Testis (tissue), 5 donors: ENCODE data around the gene PARP14. TPM values are rescaled to one million over a fixed set of nuclear protein-coding genes. Genes with fewer than 3 reads are reported as not detected.
A peak's percentile ranks its signal among the peaks of the same experiment; 100 is the strongest.

Experiments
- DNase-seq: peaks from one replicate; pipeline ENCODE4 v3.0.0-alpha.2; 2019
- H3K27ac ChIP-seq, 2 donors: fragments of 200-600 bp; sonication (generic); one replicate each; pipeline ENCODE4 v1.5.1; 2019
- H3K27me3 ChIP-seq: fragments of 200-600 bp; sonication (generic); one replicate; pipeline ENCODE4 v1.5.1; 2019
- H3K36me3 ChIP-seq: fragments of 200-600 bp; sonication (generic); one replicate; pipeline ENCODE4 v1.5.1; 2017; ENCODE audit warnings: low read depth; ENCODE audit errors: missing control alignments
- H3K4me1 ChIP-seq: fragments of 200-600 bp; sonication (generic); one replicate; pipeline ENCODE4 v1.5.1; 2019
- H3K4me3 ChIP-seq, 2 donors: fragments of 200-600 bp; sonication (generic); one replicate each; pipeline ENCODE4 v1.5.1; 2017 to 2019
- H3K9me3 ChIP-seq: fragments of 200-600 bp; sonication (generic); one replicate; pipeline ENCODE4 v1.5.1; 2017
- POLR2A ChIP-seq: fragments of 450-650 bp; IDR thresholded peaks from one replicate; pipeline ENCODE4 v1.6.1; 2017; ENCODE audit warnings: antibody characterized with exemption, mild to moderate bottlenecking, moderate library complexity
- WGBS, 2 donors: methylation state at CpG; one replicate each; pipeline ENCODE4 v1.1.5; 2018; 5-methylcytosine and 5-hydroxymethylcytosine counted together
- intact Hi-C: fragments of 100-400 bp; cut with DNase I; formaldehyde crosslinking; loops from one replicate; pipeline ENCODE4 v1.15.1; 2023; ENCODE audit warnings: low total_unique reads
- long read RNA-seq, 2 donors: transcript quantifications; one replicate each; lab custom pipeline, GENCODE V29; 2026
- polyA plus RNA-seq: library from polyadenylated mRNA; stranded (reverse); fragments of 350-450 nt; fragmentation: Illumina TruSeq; extraction: RNeasy Lipid Tissue Mini Kit (QIAGEN cat#74804); gene quantifications from one replicate; pipeline ENCODE4 v1.2.3, GENCODE V29; 2014; ENCODE audit warnings: low read depth, low replicate concordance; ENCODE audit not compliant: insufficient read depth
- total RNA-seq, 2 donors: library from RNA; depleted of rRNA; stranded (reverse); fragments of >200 nt; gene quantifications; one replicate each; pipeline ENCODE4 v1.2.3, GENCODE V29; 2016
- TF ChIP-seq, protein P1 (sequence below), 3 experiments: fragments of 450-650 bp in 2 of 3; fragments of 200-600 bp in 1 of 3; sonication (generic) in 1 of 3; IDR thresholded peaks; one replicate each; pipeline ENCODE4 v1.5.1; 2016 to 2019; ENCODE audit warnings: antibody characterized with exemption in 3 of 3, mild to moderate bottlenecking in 2 of 3, moderate library complexity in 1 of 3

The PARP14 gene, protein sequence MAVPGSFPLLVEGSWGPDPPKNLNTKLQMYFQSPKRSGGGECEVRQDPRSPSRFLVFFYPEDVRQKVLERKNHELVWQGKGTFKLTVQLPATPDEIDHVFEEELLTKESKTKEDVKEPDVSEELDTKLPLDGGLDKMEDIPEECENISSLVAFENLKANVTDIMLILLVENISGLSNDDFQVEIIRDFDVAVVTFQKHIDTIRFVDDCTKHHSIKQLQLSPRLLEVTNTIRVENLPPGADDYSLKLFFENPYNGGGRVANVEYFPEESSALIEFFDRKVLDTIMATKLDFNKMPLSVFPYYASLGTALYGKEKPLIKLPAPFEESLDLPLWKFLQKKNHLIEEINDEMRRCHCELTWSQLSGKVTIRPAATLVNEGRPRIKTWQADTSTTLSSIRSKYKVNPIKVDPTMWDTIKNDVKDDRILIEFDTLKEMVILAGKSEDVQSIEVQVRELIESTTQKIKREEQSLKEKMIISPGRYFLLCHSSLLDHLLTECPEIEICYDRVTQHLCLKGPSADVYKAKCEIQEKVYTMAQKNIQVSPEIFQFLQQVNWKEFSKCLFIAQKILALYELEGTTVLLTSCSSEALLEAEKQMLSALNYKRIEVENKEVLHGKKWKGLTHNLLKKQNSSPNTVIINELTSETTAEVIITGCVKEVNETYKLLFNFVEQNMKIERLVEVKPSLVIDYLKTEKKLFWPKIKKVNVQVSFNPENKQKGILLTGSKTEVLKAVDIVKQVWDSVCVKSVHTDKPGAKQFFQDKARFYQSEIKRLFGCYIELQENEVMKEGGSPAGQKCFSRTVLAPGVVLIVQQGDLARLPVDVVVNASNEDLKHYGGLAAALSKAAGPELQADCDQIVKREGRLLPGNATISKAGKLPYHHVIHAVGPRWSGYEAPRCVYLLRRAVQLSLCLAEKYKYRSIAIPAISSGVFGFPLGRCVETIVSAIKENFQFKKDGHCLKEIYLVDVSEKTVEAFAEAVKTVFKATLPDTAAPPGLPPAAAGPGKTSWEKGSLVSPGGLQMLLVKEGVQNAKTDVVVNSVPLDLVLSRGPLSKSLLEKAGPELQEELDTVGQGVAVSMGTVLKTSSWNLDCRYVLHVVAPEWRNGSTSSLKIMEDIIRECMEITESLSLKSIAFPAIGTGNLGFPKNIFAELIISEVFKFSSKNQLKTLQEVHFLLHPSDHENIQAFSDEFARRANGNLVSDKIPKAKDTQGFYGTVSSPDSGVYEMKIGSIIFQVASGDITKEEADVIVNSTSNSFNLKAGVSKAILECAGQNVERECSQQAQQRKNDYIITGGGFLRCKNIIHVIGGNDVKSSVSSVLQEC (N-terminal part only)
- total RNA-seq (10 to 100 TPM; 11.3 to 18.2 TPM), polyA plus RNA-seq (8.8 TPM)
- long read RNA-seq, donor 1, partial matches to known transcripts: 0 of 5 reads
- long read RNA-seq, donor 1, other reads (novel, unspliced or antisense): 5 of 5 reads
- long read RNA-seq, donor 2: 0 reads

DNA sequence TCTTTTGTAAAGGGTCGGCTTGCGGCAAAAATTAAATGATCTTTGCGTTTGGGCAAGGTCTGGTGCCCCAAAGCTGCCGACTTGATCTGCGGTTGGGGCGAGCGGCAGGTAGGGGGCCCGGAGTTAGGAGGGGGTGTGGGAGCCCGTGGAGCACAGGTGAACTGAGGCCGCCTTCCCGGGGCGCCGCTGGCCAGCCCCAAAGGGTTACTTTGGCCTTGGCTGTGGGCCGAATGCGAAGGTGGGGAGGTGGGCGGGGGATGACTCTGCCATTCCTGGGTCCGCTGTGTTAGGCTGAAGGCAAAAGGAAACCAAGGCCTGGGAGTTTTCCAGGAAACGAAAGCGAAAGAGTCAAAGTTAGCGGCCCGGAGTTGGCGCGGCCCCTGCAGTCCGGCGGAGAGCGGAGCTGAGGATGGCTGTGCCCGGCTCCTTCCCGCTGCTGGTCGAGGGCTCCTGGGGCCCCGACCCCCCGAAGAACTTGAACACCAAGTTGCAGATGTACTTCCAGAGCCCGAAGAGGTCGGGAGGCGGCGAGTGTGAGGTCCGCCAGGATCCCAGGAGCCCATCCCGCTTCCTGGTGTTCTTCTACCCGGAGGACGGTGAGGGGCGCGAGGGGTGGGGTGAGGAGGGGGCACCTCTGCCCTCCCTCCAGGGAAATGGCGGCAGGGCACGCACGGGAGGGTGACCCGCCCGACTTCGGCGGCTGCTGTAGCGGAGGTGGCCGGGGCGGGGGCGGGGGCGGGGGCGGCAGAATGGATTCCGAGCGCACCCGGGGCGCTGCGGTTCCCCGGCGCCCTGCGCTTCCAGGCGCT is at the start of gene PARP14:
Gene PARP14 (plus strand): TSS at position 365 of the 809 bp plus-strand sequence. CDS start 45 bp downstream, at position 410.
- H3K4me1 ChIP-seq: peaks cover 24% of the 10 kb centered on the region
- WGBS, 2 donors: 0 to 1% methylated on average over 52 to 53 of the region's 63 CpGs
- peak within 1 kb of the TSS; percentile 88 to 90 for H3K4me3 ChIP-seq
- peak within 1 kb of the TSS; percentile 96 to 97 for H3K27ac ChIP-seq
- intact Hi-C loops: loop anchor here (5.0 kb wide), 1 partner anchor 118 kb away; the partner anchor contains the start of genes DTX3L and PARP9
- H3K36me3 ChIP-seq: no peaks in the 10 kb centered on the region
- H3K9me3 ChIP-seq: no peaks in the 10 kb centered on the region
- DNase-seq: peak; percentile 64
- no peaks in the 10 kb centered on the region for H3K27me3 ChIP-seq
- no peak for TF ChIP-seq POLR2A
- TF ChIP-seq, protein P1, sequence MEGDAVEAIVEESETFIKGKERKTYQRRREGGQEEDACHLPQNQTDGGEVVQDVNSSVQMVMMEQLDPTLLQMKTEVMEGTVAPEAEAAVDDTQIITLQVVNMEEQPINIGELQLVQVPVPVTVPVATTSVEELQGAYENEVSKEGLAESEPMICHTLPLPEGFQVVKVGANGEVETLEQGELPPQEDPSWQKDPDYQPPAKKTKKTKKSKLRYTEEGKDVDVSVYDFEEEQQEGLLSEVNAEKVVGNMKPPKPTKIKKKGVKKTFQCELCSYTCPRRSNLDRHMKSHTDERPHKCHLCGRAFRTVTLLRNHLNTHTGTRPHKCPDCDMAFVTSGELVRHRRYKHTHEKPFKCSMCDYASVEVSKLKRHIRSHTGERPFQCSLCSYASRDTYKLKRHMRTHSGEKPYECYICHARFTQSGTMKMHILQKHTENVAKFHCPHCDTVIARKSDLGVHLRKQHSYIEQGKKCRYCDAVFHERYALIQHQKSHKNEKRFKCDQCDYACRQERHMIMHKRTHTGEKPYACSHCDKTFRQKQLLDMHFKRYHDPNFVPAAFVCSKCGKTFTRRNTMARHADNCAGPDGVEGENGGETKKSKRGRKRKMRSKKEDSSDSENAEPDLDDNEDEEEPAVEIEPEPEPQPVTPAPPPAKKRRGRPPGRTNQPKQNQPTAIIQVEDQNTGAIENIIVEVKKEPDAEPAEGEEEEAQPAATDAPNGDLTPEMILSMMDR (IDR thresholded peaks at IDR 0.05): no peak

DNA sequence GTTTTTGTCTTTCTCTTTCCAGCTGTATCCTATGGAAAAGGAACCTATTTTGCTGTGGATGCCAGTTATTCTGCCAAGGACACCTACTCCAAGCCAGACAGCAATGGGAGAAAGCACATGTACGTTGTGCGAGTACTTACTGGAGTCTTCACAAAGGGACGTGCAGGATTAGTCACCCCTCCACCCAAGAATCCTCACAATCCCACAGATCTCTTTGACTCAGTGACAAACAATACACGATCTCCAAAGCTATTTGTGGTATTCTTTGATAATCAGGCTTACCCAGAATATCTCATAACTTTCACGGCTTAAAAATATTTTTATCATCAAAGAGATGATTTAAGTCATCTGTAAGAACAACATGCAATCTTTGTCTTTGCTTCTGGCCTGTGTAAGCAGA is 44.9 kb upstream of the PARP14 start:
- no peak for TF ChIP-seq POLR2A
- WGBS, 2 donors: 54% methylated on average over 5 of the region's 5 CpGs
- H3K4me3 ChIP-seq: no peak overlapping the region

GRCh38 chr3:122636697-122637096 is 43.9 kb upstream of the PARP14 start:
- no peak for TF ChIP-seq POLR2A
- TF ChIP-seq, protein P1 (IDR thresholded peaks at IDR 0.05): no peak
- WGBS, 2 donors: 62 to 72% methylated on average over 3 of the region's 3 CpGs
- no peaks in the 10 kb centered on the region for H3K4me1 ChIP-seq
- no peak for DNase-seq
- no peak overlapping the region for H3K4me3 ChIP-seq
- H3K9me3 ChIP-seq: no peaks in the 10 kb centered on the region
- no peak overlapping the region for H3K27ac ChIP-seq
- no peaks in the 10 kb centered on the region for H3K27me3 ChIP-seq
- intact Hi-C loops: no loop called here
- H3K36me3 ChIP-seq: no peaks in the 10 kb centered on the region

More for the DNA sequence above, 44.9 kb upstream of the PARP14 start:
- Histone ChIP-seq H3K27me3 (no peaks in the 10 kb centered on the region), H3K27ac (no peak overlapping the region), H3K36me3 (no peaks in the 10 kb centered on the region), H3K4me1 (no peaks in the 10 kb centered on the region), H3K9me3 (no peaks in the 10 kb centered on the region)
- no peak for DNase-seq
- intact Hi-C loops: no loop called here

GRCh38 chr3:122640437-122640999 is 40.1 kb upstream of the PARP14 start:
- intact Hi-C loops: no loop called here

More at GRCh38 chr3:122640437-122640999, 40.1 kb upstream of the PARP14 start:
- no peak for DNase-seq
- Histone ChIP-seq H3K36me3 (no peaks in the 10 kb centered on the region), H3K9me3 (no peaks in the 10 kb centered on the region), H3K27me3 (no peaks in the 10 kb centered on the region), H3K27ac (no peak overlapping the region), H3K4me1 (no peaks in the 10 kb centered on the region), H3K4me3 (no peak overlapping the region)
- TF ChIP-seq, protein P1 (IDR thresholded peaks at IDR 0.05): no peak
- no peak for TF ChIP-seq POLR2A
